Calu3 (cell line): ENCODE data around the gene NAV1. TPM values are rescaled to one million over a fixed set of nuclear protein-coding genes. Genes with fewer than 3 reads are reported as not detected.

Experiments used
- BruUV-seq: library from RNA; stranded (reverse); fragments of 400-500 nt; replicated peaks from 2 replicates; lab custom pipeline; 2021; lab: Mats Ljungman, UMichigan
- CTCF ChIA-PET: fragments of 300-600 bp; sonication (Branson Sonifier 250); formaldehyde crosslinking; loops from one replicate; lab custom pipeline; 2022; ENCODE audit warnings: antibody characterized with exemption; lab: Charles Lee
- DNase-seq: peaks from one replicate; pipeline ENCODE4 v3.0.0; 2022
- H3K27ac Mint-ChIP-seq: one replicate; pipeline ENCODE4 v1.8.0; 2022; ENCODE audit warnings: mixed read lengths; ENCODE audit not compliant: unreplicated experiment
- H3K27me3 Mint-ChIP-seq: one replicate; pipeline ENCODE4 v1.8.0; 2022; ENCODE audit warnings: mixed read lengths; ENCODE audit not compliant: unreplicated experiment
- H3K36me3 Mint-ChIP-seq: one replicate; pipeline ENCODE4 v1.8.0; 2022; ENCODE audit warnings: mild to moderate bottlenecking, moderate library complexity, mixed read lengths; ENCODE audit not compliant: insufficient read depth, unreplicated experiment
- H3K4me1 Mint-ChIP-seq: one replicate; pipeline ENCODE4 v1.8.0; 2022; ENCODE audit warnings: mild to moderate bottlenecking, low read depth, mixed read lengths; ENCODE audit not compliant: unreplicated experiment
- H3K4me3 Mint-ChIP-seq: one replicate; pipeline ENCODE4 v1.8.0; 2022; ENCODE audit warnings: mild to moderate bottlenecking, low read depth, moderate library complexity, mixed read lengths; ENCODE audit not compliant: unreplicated experiment
- H3K9me3 Mint-ChIP-seq: one replicate; pipeline ENCODE4 v1.8.0; 2022; ENCODE audit warnings: low read depth, mixed read lengths; ENCODE audit not compliant: unreplicated experiment
- intact Hi-C: fragments of 100-400 bp; cut with micrococcal nuclease; formaldehyde crosslinking; loops from one replicate; pipeline ENCODE4 v1.10.0; 2022; ENCODE audit not compliant: unreplicated experiment
- total RNA-seq: library from RNA; stranded (reverse); gene quantifications from 2 replicates; pipeline ENCODE4 v1.2.3, GENCODE V29; 2022
- TF ChIP-seq, protein P1 (sequence below): fragments of 200-600 bp; IDR thresholded peaks from one replicate; pipeline ENCODE4 v1.8.0; 2022; ENCODE audit warnings: antibody characterized with exemption; ENCODE audit not compliant: unreplicated experiment

The NAV1 gene
- total RNA-seq, 1 experiment from 2014 or later, result 24.8 TPM

DNA sequence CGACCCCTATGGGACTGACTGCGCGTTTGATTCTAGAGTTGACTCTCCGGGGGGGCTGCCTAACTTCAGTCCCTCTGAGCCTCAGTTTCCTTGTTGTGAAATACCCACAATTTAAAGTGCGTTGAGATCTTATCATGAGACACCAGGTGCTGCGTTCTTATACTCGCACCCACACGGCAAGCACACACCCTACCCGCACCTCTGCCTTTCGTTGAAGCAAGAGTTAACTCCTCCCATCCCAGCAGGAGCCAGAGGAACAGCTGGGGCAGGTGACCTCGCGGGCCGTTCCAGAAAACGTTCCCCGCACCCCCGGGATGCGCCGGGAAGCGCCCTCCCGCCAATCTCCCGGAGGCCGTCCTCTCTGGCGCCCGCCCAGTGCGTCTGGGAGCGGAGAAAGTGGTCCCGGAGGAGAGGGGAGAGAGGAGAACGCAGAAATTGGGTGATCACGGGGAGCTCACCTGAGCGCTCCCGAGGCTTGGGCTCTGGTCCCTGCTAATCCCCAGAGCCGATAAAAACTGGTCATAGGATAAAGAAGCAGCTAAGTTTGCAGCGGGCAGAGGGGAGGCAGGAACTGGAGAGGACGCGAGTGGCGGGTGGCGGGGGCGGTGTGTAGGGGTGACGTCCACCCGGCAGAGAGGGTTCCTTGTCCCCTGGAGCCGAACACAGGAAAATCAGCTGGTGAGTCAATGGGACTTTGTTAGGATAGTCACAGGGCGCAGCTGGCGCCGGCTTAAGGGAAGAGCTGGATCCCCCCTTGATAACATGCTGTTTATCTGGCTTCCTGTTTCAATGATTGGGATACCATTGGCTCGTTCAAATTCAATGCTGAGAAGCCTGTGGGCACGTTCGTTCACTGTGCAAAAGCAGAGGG lies 869 bp downstream of the NAV1 start:
- Mint-ChIP-seq H3K4me3 (peak overlapping the region; percentile 85), H3K27ac (peak overlapping the region; percentile 13), H3K36me3 (peaks cover 26% of the 10 kb centered on the region), H3K4me1 (peaks cover 61% of the 10 kb centered on the region), H3K27me3 (no peaks in the 10 kb centered on the region), H3K9me3 (no peaks in the 10 kb centered on the region)
- intact Hi-C loops, result no loop called here
- CTCF ChIA-PET, result interaction anchor here (0.7 to 1.4 kb wide), 4 partner anchors 12 to 104 kb away, joined by 3 to 10 read pairs (median 6); no protein-coding TSS in a partner anchor
- DNase-seq, result no peak
- BruUV-seq, result no TSS peak
- TF ChIP-seq, protein P1, sequence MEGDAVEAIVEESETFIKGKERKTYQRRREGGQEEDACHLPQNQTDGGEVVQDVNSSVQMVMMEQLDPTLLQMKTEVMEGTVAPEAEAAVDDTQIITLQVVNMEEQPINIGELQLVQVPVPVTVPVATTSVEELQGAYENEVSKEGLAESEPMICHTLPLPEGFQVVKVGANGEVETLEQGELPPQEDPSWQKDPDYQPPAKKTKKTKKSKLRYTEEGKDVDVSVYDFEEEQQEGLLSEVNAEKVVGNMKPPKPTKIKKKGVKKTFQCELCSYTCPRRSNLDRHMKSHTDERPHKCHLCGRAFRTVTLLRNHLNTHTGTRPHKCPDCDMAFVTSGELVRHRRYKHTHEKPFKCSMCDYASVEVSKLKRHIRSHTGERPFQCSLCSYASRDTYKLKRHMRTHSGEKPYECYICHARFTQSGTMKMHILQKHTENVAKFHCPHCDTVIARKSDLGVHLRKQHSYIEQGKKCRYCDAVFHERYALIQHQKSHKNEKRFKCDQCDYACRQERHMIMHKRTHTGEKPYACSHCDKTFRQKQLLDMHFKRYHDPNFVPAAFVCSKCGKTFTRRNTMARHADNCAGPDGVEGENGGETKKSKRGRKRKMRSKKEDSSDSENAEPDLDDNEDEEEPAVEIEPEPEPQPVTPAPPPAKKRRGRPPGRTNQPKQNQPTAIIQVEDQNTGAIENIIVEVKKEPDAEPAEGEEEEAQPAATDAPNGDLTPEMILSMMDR, result no peak

GRCh38 chr1:201540846-201541735 lies 2.2 kb downstream of the NAV1 start:
- Mint-ChIP-seq H3K4me1 (peaks cover 62% of the 10 kb centered on the region), H3K4me3 (peak overlapping the region; percentile 85), H3K27ac (peak overlapping the region; percentile 25), H3K36me3 (peaks cover 26% of the 10 kb centered on the region), H3K9me3 (no peaks in the 10 kb centered on the region), H3K27me3 (no peaks in the 10 kb centered on the region)
- CTCF ChIA-PET, result interaction anchor here (1.2 to 1.4 kb wide), 2 partner anchors 11 to 38 kb away, joined by 3 to 10 read pairs; no protein-coding TSS in a partner anchor
- TSS peak; percentile 18 for BruUV-seq
- TF ChIP-seq, protein P1, result no peak
- intact Hi-C loops, result no loop called here
- DNase-seq, result no peak

- Mint-ChIP-seq H3K27ac (no peak overlapping the region), H3K4me1 (peaks cover 53% of the 10 kb centered on the region), H3K36me3 (peaks cover 20% of the 10 kb centered on the region), H3K9me3 (no peaks in the 10 kb centered on the region), H3K27me3 (no peaks in the 10 kb centered on the region), H3K4me3 (no peak overlapping the region)
- TF ChIP-seq, protein P1, result no peak
- BruUV-seq, result no TSS peak
- CTCF ChIA-PET, result interaction anchor here (1.7 kb wide), 1 partner anchor 10 kb away, joined by 4 read pairs; no protein-coding TSS in a partner anchor
- no peak for DNase-seq
- intact Hi-C loops, result no loop called here
Measured at GRCh38 chr1:201542309-201543035, 3.5 kb downstream of the NAV1 start.
